Measurements from ENCODE around the gene ACTL8.

ACTL8 gene

DNA sequence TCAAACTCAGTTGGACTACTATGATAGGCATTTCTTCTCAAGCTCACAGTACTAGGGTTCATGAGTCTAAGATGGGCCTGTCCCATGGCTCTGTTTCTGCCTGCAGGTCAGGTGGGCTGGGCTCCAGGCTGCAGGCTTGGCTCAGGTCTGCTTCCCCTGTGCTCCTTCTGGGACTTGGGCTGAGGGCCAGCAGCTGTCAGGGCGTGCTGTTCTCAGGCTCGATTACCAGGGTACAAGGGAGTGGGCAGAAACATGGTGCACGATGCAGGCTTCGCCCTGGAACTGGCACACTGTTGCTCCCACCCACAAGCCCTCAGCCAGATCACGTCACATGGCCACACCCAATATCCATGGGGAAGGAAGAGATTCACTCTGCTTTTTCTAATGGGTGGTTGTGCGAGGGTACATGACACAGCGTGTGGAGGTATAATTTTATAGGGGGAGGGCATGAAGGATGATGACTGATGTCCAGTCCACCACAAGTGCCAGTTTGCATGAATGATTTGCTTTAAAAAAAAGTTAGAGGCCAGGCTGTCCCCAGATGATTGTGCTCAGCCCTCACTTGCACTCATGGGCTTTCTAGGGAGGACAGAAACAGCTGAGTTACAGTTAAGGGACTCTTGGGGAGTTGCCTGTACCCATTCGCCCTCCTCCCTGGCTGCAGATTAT lies 118.0 kb downstream of the ACTL8 start:
- DNase-seq (ENCODE audit: low read depth in 2 of 2, low spot score in 1 of 2) = no peak

DNA sequence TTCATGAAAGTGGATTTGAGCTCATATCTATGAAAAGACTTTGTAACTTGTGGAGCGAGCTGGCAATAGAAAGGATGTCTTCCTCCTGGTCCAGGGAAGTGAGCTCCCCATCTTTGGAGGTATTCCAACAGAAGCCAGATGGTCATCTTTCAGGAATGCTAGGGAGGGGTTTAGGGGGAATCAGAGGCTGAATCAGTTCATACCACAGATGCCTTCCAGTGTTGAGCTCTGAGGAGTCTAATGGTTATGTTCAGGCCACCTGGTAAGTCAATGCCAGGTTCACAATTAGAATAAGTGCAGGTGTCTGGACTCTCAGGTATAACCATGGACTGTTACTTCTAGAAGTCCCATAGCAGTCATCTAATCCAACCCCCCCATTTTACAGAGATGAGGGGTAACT lies 119.1 kb downstream of the ACTL8 start:
- DNase-seq (ENCODE audit: low read depth in 2 of 2, low spot score in 1 of 2) = no peak

DNA sequence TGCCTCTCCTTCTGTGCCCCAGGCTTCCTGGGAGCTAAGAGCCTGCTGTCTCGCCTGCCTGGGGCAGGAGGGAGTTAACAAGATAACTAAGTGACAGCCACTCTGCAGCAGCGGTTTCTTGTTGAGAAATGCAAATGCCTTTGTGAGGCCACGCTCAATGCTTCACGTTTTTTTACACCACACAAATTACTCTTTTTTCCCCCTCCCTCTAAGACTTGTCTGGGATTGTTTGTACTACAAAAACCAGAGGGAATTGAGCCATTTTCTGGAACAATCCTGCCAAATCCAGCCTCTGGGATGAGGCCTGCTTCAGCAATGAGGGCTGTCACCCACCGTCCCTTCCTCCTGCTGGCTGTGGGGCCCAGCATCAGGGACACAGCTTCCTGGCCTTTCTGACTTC lies 119.6 kb downstream of the ACTL8 start:
- no peak for DNase-seq (ENCODE audit: low read depth in 2 of 2, low spot score in 1 of 2)

DNA sequence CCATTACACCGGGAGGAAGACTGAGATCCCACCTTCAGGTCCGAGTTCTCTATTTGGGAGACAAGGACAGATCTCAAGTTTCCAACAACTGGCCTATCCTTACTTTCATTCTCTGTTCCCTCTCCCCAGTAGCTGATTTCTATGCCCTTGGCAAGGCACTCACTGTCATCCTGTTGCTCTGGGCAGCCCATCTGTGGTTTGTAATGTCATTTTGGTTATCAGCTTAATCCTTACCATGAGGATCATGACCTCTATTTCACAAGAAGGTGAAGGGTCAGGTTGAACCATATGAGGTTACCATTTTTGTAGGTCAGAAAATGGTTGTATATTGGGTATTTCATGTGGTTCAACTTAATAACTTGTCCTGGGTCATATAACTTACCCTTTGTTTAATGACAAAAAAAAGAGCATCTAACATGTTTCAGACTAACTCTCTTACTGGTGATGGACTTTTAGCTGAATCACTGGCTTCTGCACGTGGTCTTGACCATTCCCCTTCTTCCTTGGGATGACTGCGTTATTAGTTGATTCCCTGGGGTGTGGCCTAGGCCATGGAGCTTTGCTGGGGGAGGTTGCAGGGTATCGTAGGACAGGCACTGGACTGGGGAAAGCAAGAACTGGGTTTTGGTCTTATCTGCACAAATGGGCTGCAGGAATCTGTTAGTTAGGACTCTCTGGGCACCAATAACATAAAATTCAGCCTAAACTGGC lies 120.2 kb downstream of the ACTL8 start:
- DNase-seq (ENCODE audit: low read depth in 2 of 2, low spot score in 1 of 2) = no peak

DNA sequence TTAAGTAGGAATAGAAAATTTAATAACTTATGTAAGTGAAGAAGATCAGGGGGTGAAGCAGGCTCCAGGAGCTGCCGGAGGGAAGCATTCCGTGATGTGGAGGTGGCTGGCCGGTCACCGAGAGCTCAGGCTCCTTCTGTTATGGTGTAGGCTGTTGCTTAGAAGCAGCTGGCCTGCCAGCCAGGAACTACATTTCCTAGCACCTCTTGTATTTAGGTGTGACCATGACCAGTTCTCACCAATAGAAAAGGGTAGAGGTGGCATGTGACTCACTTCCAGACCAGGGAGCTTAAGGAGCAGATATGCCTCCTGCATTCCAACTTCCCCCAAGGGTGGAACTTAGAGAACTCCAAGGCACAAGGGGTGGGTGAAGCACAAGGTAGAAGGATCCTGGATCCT lies 120.7 kb downstream of the ACTL8 start:
- DNase-seq (ENCODE audit: low read depth in 2 of 2, low spot score in 1 of 2) = no peak

Measured in stimulated activated CD8-positive, alpha-beta memory T cell treated with anti-CD3 and anti-CD28 coated beads, Interleukin-4, amount 100 ng/mL, for 1 hour (primary cell).